B cell (primary cell): ENCODE data around the gene RNF212. TPM values are rescaled to one million over a fixed set of nuclear protein-coding genes. Genes with fewer than 3 reads are reported as not detected.

Source experiments
- ATAC-seq: fragments of 200-7000 bp; cut with Tn5 transposase; one replicate; pipeline ENCODE4 v1.10.0; 2021; ENCODE audit warnings: low read depth, mild to moderate bottlenecking, moderate number of reproducible peaks, moderate library complexity
- CTCF ChIA-PET: fragments of 350-600 bp; sonication (Branson Sonifier 250); formaldehyde crosslinking; loops from one replicate; lab custom pipeline; 2021; ENCODE audit warnings: antibody characterized with exemption, inconsistent platforms; lab: Charles Lee
- POLR2A ChIA-PET: fragments of 350-600 bp; sonication (Branson Sonifier 250); formaldehyde crosslinking; loops from one replicate; lab custom pipeline; 2021; ENCODE audit warnings: antibody characterized with exemption; lab: Charles Lee
- DNase-seq: peaks from one replicate; pipeline ENCODE4 v3.0.0; 2013
- H2AFZ ChIP-seq: 2 replicates; pipeline ENCODE4 v1.6.1; 2012; ENCODE audit warnings: mild to moderate bottlenecking, low read depth, low read length; ENCODE audit not compliant: insufficient read depth, poor library complexity, severe bottlenecking
- H3K27ac ChIP-seq, 2 donors: 1 replicate in 1 of 2; 2 replicates in 1 of 2; pipeline ENCODE4 v1.5.1; 2012 to 2013; ENCODE audit warnings: low read length in 2 of 2, mild to moderate bottlenecking in 2 of 2, moderate library complexity in 1 of 2
- H3K27me3 ChIP-seq, 4 experiments: fragments of 200-600 bp in 1 of 4; sonication (generic) in 1 of 4; replicated peaks in 1 of 4; 1 replicate in 2 of 4; 2 replicates in 2 of 4; pipeline versions ENCODE4 v1.6.1 to v1.7.0; 2013 to 2016; ENCODE audit warnings: low read length in 3 of 4, mild to moderate bottlenecking in 2 of 4, mixed read lengths in 1 of 4, moderate library complexity in 1 of 4; ENCODE audit not compliant: insufficient read depth in 4 of 4, control insufficient read depth in 3 of 4; ENCODE audit errors: control extremely low read depth in 1 of 4
- H3K36me3 ChIP-seq, 2 experiments: replicated peaks in 1 of 2; 1 replicate in 1 of 2; 2 replicates in 1 of 2; pipeline versions ENCODE4 v1.6.1 to v1.7.1; 2013; ENCODE audit warnings: low read length in 1 of 2; ENCODE audit not compliant: insufficient read depth in 2 of 2, control insufficient read depth in 1 of 2; ENCODE audit errors: control extremely low read depth in 1 of 2, extremely low read depth in 1 of 2
- H3K4me1 ChIP-seq, 2 donors: fragments of 200-600 bp in 1 of 2; sonication (generic) in 1 of 2; 1 replicate in 1 of 2; 2 replicates in 1 of 2; pipeline versions ENCODE4 v1.5.1 to v1.6.1; 2013 to 2017; ENCODE audit warnings: low read length in 2 of 2; ENCODE audit not compliant: control insufficient read depth in 2 of 2, insufficient read depth in 2 of 2
- H3K4me2 ChIP-seq: replicated peaks from 2 replicates; pipeline ENCODE3; 2012; ENCODE audit warnings: mild to moderate bottlenecking, low read depth, low read length; ENCODE audit not compliant: poor library complexity, severe bottlenecking
- H3K4me3 ChIP-seq, 5 experiments: fragments of 200-600 bp in 1 of 5; sonication (generic) in 1 of 5; 1 replicate in 3 of 5; 2 replicates in 2 of 5; pipeline versions ENCODE4 v1.5.1 to v1.7.0; 2011 to 2016; ENCODE audit warnings: low read length in 4 of 5, mild to moderate bottlenecking in 4 of 5, low read depth in 2 of 5, control low read depth in 1 of 5, moderate library complexity in 1 of 5; ENCODE audit not compliant: insufficient read depth in 1 of 5; ENCODE audit errors: control extremely low read depth in 1 of 5, extremely low read depth in 1 of 5
- H3K79me2 ChIP-seq: fragments of 200-600 bp; sonication (generic); one replicate; pipeline ENCODE4 v1.6.0; 2016; ENCODE audit warnings: low read length; ENCODE audit not compliant: control insufficient read depth, insufficient read depth
- H3K9ac ChIP-seq: fragments of 200-600 bp; sonication (generic); 2 replicates; pipeline ENCODE4 v1.6.1; 2017; ENCODE audit warnings: mild to moderate bottlenecking, low read length, moderate library complexity
- H3K9me3 ChIP-seq, 3 donors: one replicate each; pipeline versions ENCODE4 v1.6.1 to v1.7.1; 2013; ENCODE audit warnings: low read length in 2 of 3; ENCODE audit not compliant: control insufficient read depth in 2 of 3, insufficient read depth in 1 of 3; ENCODE audit errors: control extremely low read depth in 1 of 3
- H4K20me1 ChIP-seq: 2 replicates; pipeline ENCODE4 v1.6.0; 2012; ENCODE audit warnings: mild to moderate bottlenecking, low read length; ENCODE audit not compliant: insufficient read depth, control insufficient read depth, poor library complexity, severe bottlenecking
- H3K27ac Mint-ChIP-seq: one replicate; pipeline ENCODE4 v1.8.0; 2021; ENCODE audit warnings: mixed read lengths
- H3K27me3 Mint-ChIP-seq: one replicate; pipeline ENCODE4 v1.8.0; 2021; ENCODE audit warnings: mixed read lengths
- H3K4me1 Mint-ChIP-seq: one replicate; pipeline ENCODE4 v1.8.0; 2021; ENCODE audit warnings: mixed read lengths
- H3K4me3 Mint-ChIP-seq: one replicate; pipeline ENCODE4 v1.8.0; 2021; ENCODE audit warnings: mixed read lengths
- H3K9me3 Mint-ChIP-seq: one replicate; pipeline ENCODE4 v1.8.0; 2022; ENCODE audit warnings: mixed read lengths; ENCODE audit not compliant: insufficient read depth
- CTCF ChIP-seq: fragments of 200-600 bp; IDR thresholded peaks from one replicate; pipeline ENCODE4 v1.8.0; 2022; ENCODE audit warnings: antibody characterized with exemption, mild to moderate bottlenecking
- EZH2 ChIP-seq: IDR thresholded peaks from 2 replicates; pipeline ENCODE4 v1.6.1; 2012; ENCODE audit warnings: borderline replicate concordance, low read depth, mild to moderate bottlenecking, moderate library complexity, low read length; ENCODE audit not compliant: insufficient read depth, poor library complexity, severe bottlenecking
- WGBS: methylation state at CpG from one replicate; pipeline ENCODE4 v1.1.5; 2013; ENCODE audit warnings: missing lambda C conversion rate; ENCODE audit not compliant: insufficient coverage; 5-methylcytosine and 5-hydroxymethylcytosine counted together
- intact Hi-C: fragments of 100-400 bp; cut with micrococcal nuclease; formaldehyde crosslinking; loops from one replicate; pipeline ENCODE4 v1.10.0; 2022
- polyA plus RNA-seq: library from polyadenylated mRNA; depleted of rRNA; stranded (reverse); fragments of >200 nt; gene quantifications from 2 replicates; pipeline ENCODE4 v1.2.3, GENCODE V29; 2012
- total RNA-seq, 2 donors: library from RNA; stranded (reverse); fragments of 120-200 nt in 1 of 2; gene quantifications; 1 replicate in 1 of 2; 2 replicates in 1 of 2; pipeline versions ENCODE4 v1.2.3 to v1.2.4, GENCODE V29; 2013 to 2022

The RNF212 gene
- total and polyA plus RNA-seq, 2 donors (not counting 1 experiment from before 2014, with no cell fraction given) = 2.1 to 5.9 TPM

- no peaks in the 10 kb centered on the region for H3K79me2 ChIP-seq
- no peaks in the 10 kb centered on the region for H3K36me3 ChIP-seq
- H3K9ac ChIP-seq = no peak overlapping the region
- H3K27ac Mint-ChIP-seq = no peak overlapping the region
- ChIA-PET POLR2A (no interaction called here), CTCF (no interaction called here)
- DNase-seq = no peak
- no peak overlapping the region for H3K4me3 Mint-ChIP-seq
- peaks cover 18% of the 10 kb centered on the region for H3K27me3 Mint-ChIP-seq
- H3K9me3 ChIP-seq = peaks cover 0 to 8% (median 0%) of the 10 kb centered on the region in 3 donors
- no peak for ATAC-seq
- no peak for TF ChIP-seq EZH2
- no peak for TF ChIP-seq CTCF
- H3K27me3 ChIP-seq = peaks cover 0 to 33% (median 14%) of the 10 kb centered on the region in 4 experiments
- no peaks in the 10 kb centered on the region for H4K20me1 ChIP-seq
- H3K4me1 ChIP-seq = peaks cover 0 to 10% of the 10 kb centered on the region in 2 donors
- H3K27ac ChIP-seq = no peak overlapping the region
- H2AFZ ChIP-seq = no peak overlapping the region
- H3K9me3 Mint-ChIP-seq = no peaks in the 10 kb centered on the region
- no peak overlapping the region for H3K4me2 ChIP-seq
- intact Hi-C loops = no loop called here
- peaks cover 2% of the 10 kb centered on the region for H3K4me1 Mint-ChIP-seq
- 26% methylated on average over 34 of the region's 36 CpGs for whole genome bisulfite sequencing
- H3K4me3 ChIP-seq = no peak overlapping the region
Observed at GRCh38 chr4:1043651-1044468, 69.5 kb downstream of the RNF212 start.

GRCh38 chr4:1043162-1043561, 70.2 kb downstream of the RNF212 start:
- Histone ChIP-seq H3K4me3 (no peak overlapping the region), H3K4me1 (peaks cover 0 to 10% of the 10 kb centered on the region in 2 donors), H2AFZ (no peak overlapping the region), H3K27ac (no peak overlapping the region), H3K9me3 (peaks cover 0 to 7% (median 0%) of the 10 kb centered on the region in 3 donors), H4K20me1 (no peaks in the 10 kb centered on the region), H3K9ac (no peak overlapping the region), H3K4me2 (no peak overlapping the region), H3K36me3 (no peaks in the 10 kb centered on the region), H3K27me3 (peaks cover 0 to 32% (median 13%) of the 10 kb centered on the region in 4 experiments), H3K79me2 (no peaks in the 10 kb centered on the region)
- Mint-ChIP-seq H3K4me1 (no peaks in the 10 kb centered on the region), H3K9me3 (no peaks in the 10 kb centered on the region), H3K4me3 (no peak overlapping the region), H3K27me3 (peaks cover 18% of the 10 kb centered on the region), H3K27ac (peak overlapping the region; percentile 10)
- POLR2A ChIA-PET = no interaction called here
- ATAC-seq (no peak), DNase-seq (no peak)
- WGBS = 71% methylated on average over 7 of the region's 7 CpGs
- CTCF ChIA-PET = no interaction called here
- intact Hi-C loops = no loop called here
- TF ChIP-seq CTCF = no peak
